ENCODE measurements around the gene SSTR3.

DNA sequence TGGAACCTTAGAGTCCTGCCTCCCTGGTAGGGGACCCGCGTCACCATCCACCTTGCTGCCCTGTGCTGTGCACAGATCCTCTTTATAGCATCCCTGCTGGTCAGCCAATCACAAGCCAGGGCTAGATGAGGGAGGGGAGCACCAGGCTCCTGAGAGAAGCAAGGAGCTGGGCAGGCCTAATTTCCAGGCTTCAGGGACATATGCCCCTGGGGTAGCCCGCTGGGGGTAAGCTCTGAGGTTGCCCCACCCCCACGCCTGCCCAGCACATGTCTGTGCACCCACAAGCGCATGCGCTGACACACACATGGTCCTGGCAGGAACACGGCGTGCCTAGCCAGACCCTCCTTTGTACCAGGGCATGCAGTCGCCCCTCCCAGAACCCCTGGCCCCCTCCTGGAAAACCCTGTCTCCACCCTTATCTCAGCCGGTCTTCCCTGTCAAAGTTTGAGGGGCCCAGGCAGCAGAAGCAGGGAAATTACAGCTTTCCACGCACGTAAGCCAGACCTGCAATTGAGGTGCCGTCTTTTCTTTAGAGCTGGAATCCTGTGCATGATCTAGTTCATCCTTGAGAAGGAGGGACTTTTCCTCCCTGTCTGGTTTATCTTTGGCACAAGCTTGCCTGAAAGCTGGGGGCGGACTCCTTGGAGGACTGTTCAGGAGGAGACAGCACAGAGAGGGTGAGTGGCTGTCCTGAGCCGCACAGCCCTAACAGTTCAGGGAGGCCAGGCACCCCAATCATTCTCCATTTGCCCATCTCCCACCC is 2.1 kb downstream of the SSTR3 start:
- TF ChIP-seq, protein P1, sequence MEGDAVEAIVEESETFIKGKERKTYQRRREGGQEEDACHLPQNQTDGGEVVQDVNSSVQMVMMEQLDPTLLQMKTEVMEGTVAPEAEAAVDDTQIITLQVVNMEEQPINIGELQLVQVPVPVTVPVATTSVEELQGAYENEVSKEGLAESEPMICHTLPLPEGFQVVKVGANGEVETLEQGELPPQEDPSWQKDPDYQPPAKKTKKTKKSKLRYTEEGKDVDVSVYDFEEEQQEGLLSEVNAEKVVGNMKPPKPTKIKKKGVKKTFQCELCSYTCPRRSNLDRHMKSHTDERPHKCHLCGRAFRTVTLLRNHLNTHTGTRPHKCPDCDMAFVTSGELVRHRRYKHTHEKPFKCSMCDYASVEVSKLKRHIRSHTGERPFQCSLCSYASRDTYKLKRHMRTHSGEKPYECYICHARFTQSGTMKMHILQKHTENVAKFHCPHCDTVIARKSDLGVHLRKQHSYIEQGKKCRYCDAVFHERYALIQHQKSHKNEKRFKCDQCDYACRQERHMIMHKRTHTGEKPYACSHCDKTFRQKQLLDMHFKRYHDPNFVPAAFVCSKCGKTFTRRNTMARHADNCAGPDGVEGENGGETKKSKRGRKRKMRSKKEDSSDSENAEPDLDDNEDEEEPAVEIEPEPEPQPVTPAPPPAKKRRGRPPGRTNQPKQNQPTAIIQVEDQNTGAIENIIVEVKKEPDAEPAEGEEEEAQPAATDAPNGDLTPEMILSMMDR (conservative IDR thresholded peaks at IDR 0.05; ENCODE audit: low read length) = no peak
- no peak for TF ChIP-seq EZH2phosphoT487 (IDR thresholded peaks at IDR 0.05; ENCODE audit: borderline replicate concordance, low read depth, low read length)

All from OCI-LY7 (cell line).